ENCODE data around the gene PPP6R3. TPM values are rescaled to one million over a fixed set of nuclear protein-coding genes. Genes with fewer than 3 reads are reported as not detected.
"Not testable (repeated sequence)": the region's sequence is repeated elsewhere in the genome, so short reads cannot be mapped to it uniquely, and the experiment has no call there.

Gene PPP6R3
- total RNA-seq, 1 experiment from 2014 or later: 163 TPM

DNA sequence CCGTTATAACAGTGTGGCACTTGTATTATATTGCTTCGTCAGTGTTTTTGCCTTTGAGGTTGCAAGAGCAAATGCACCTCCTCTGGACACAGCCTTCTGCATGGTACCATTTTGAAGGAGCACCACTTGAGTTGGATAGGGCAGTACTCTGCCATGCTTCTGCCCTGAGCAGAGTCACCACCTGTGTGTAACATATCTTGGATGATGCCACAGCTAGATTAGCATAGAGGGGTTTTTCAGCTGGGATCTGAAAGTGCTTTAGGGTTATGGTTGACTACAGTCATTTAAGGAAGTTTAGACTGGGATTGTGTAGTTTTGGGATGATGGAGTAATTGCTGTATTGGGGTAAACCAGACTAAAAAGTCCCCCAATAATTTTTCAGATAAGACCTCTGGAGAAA, 78.8 kb downstream of the PPP6R3 start:
- peaks cover 17% of the 10 kb centered on the region for H3K36me3 ChIP-seq (ENCODE audit: control insufficient read depth, insufficient read depth, low read length)
- TF ChIP-seq, protein P1, sequence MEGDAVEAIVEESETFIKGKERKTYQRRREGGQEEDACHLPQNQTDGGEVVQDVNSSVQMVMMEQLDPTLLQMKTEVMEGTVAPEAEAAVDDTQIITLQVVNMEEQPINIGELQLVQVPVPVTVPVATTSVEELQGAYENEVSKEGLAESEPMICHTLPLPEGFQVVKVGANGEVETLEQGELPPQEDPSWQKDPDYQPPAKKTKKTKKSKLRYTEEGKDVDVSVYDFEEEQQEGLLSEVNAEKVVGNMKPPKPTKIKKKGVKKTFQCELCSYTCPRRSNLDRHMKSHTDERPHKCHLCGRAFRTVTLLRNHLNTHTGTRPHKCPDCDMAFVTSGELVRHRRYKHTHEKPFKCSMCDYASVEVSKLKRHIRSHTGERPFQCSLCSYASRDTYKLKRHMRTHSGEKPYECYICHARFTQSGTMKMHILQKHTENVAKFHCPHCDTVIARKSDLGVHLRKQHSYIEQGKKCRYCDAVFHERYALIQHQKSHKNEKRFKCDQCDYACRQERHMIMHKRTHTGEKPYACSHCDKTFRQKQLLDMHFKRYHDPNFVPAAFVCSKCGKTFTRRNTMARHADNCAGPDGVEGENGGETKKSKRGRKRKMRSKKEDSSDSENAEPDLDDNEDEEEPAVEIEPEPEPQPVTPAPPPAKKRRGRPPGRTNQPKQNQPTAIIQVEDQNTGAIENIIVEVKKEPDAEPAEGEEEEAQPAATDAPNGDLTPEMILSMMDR (IDR thresholded peaks at IDR 0.05): no peak
- TF ChIP-seq SIN3A (IDR thresholded peaks at IDR 0.05; ENCODE audit: borderline replicate concordance, insufficient read depth, low read depth, low read length) (no peak), POLR2AphosphoS5 (IDR thresholded peaks at IDR 0.05; ENCODE audit: low read depth, low read length) (no peak), TCF7L2 (IDR thresholded peaks at IDR 0.05; ENCODE audit: low read depth, low read length) (no peak)
- TF ChIP-seq, protein P2, sequence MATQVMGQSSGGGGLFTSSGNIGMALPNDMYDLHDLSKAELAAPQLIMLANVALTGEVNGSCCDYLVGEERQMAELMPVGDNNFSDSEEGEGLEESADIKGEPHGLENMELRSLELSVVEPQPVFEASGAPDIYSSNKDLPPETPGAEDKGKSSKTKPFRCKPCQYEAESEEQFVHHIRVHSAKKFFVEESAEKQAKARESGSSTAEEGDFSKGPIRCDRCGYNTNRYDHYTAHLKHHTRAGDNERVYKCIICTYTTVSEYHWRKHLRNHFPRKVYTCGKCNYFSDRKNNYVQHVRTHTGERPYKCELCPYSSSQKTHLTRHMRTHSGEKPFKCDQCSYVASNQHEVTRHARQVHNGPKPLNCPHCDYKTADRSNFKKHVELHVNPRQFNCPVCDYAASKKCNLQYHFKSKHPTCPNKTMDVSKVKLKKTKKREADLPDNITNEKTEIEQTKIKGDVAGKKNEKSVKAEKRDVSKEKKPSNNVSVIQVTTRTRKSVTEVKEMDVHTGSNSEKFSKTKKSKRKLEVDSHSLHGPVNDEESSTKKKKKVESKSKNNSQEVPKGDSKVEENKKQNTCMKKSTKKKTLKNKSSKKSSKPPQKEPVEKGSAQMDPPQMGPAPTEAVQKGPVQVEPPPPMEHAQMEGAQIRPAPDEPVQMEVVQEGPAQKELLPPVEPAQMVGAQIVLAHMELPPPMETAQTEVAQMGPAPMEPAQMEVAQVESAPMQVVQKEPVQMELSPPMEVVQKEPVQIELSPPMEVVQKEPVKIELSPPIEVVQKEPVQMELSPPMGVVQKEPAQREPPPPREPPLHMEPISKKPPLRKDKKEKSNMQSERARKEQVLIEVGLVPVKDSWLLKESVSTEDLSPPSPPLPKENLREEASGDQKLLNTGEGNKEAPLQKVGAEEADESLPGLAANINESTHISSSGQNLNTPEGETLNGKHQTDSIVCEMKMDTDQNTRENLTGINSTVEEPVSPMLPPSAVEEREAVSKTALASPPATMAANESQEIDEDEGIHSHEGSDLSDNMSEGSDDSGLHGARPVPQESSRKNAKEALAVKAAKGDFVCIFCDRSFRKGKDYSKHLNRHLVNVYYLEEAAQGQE (IDR thresholded peaks at IDR 0.05; ENCODE audit: insufficient read depth in 1 of 2, low read depth in 2 of 2, low read length in 1 of 2): no peak
- intact Hi-C loops (cut with micrococcal nuclease; ENCODE audit: unreplicated experiment): no loop called here
- ATAC-seq (no peak), DNase-seq (ENCODE audit: low read depth, low spot score) (no peak)
- BruUV-seq (replicated peaks): no TSS peak
- H3K9me3 ChIP-seq (ENCODE audit: control insufficient read depth, insufficient read depth, low read depth, low read length): no peaks in the 10 kb centered on the region
- no peaks in the 10 kb centered on the region for H3K27me3 ChIP-seq (ENCODE audit: control insufficient read depth, insufficient read depth, low read length)
- H3K4me1 ChIP-seq (ENCODE audit: control insufficient read depth, insufficient read depth, low read length): no peaks in the 10 kb centered on the region
- ChIA-PET POLR2A (no interaction called here), CTCF (no interaction called here)
- no peak overlapping the region for H3K27ac ChIP-seq (ENCODE audit: low read length)
- in situ Hi-C loops (cut with HindIII; ENCODE audit: low pct_unique_long_range_greater_than_20kb, low sequenced_read_pairs): no loop called here
- H3K4me3 ChIP-seq (ENCODE audit: low read depth in 2 of 2, low read length in 2 of 2): no peak overlapping the region

DNA sequence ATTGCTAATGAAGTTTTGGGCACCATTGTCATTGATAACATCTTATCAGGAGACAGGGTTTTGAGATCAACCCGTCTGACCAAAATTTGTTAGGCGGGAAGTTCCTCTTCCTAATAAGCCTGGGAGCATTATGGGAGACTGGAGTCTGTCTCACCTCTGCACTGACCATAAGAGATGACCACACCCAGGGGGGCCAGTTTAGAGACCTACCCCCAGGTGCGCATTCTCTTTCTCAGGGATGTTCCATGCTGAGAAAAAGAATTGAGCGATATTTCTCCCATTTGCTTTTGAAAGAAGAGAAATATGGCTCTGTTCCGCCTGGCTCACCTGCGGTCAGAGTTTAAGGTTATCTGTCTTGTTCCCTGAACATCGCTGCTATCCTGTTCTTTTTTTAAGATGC, 80.0 kb downstream of the PPP6R3 start:
- peaks cover 22% of the 10 kb centered on the region for H3K36me3 ChIP-seq (ENCODE audit: control insufficient read depth, insufficient read depth, low read length)
- CTCF ChIA-PET; H3K4me3 ChIP-seq (ENCODE audit: low read depth in 2 of 2, low read length in 2 of 2); H3K9me3 ChIP-seq (ENCODE audit: control insufficient read depth, insufficient read depth, low read depth, low read length); intact Hi-C loops (cut with micrococcal nuclease; ENCODE audit: unreplicated experiment); POLR2A ChIA-PET; H3K27ac ChIP-seq (ENCODE audit: low read length); BruUV-seq (replicated peaks); DNase-seq (ENCODE audit: low read depth, low spot score); H3K27me3 ChIP-seq (ENCODE audit: control insufficient read depth, insufficient read depth, low read length); H3K4me1 ChIP-seq (ENCODE audit: control insufficient read depth, insufficient read depth, low read length); ATAC-seq; in situ Hi-C loops (cut with HindIII; ENCODE audit: low pct_unique_long_range_greater_than_20kb, low sequenced_read_pairs): not testable (repeated sequence)

DNA sequence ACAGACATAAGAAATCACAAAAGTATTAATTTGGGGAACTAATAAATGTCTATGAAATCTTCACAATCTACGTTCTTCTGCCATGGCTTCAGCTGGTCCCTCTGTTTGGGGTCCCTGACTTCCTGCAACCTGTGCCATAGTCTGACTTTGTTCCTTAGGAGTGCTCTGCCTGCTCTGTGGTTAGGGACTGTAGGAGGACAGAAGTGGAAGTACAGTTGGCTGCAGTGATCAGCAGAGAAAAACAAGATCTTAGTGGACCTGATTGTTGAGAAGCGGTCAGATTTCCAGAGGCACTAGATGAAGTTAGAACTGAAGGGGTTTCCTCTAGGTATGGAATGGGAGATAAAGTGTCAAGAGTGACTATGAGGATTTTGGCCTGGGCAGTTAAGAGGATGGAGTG, 80.6 kb downstream of the PPP6R3 start:
- no peak overlapping the region for H3K4me3 ChIP-seq (ENCODE audit: low read depth in 2 of 2, low read length in 2 of 2)
- no peak overlapping the region for H3K27ac ChIP-seq (ENCODE audit: low read length)
- ATAC-seq: no peak
- intact Hi-C loops (cut with micrococcal nuclease; ENCODE audit: unreplicated experiment): no loop called here
- TF ChIP-seq POLR2AphosphoS5 (IDR thresholded peaks at IDR 0.05; ENCODE audit: low read depth, low read length): no peak
- TF ChIP-seq TCF7L2 (IDR thresholded peaks at IDR 0.05; ENCODE audit: low read depth, low read length): no peak
- TF ChIP-seq, protein P2 (IDR thresholded peaks at IDR 0.05; ENCODE audit: insufficient read depth in 1 of 2, low read depth in 2 of 2, low read length in 1 of 2): no peak
- no peak for TF ChIP-seq SIN3A (IDR thresholded peaks at IDR 0.05; ENCODE audit: borderline replicate concordance, insufficient read depth, low read depth, low read length)
- TF ChIP-seq, protein P1 (IDR thresholded peaks at IDR 0.05): no peak
- ChIA-PET CTCF (no interaction called here), POLR2A (no interaction called here)
- no peaks in the 10 kb centered on the region for H3K4me1 ChIP-seq (ENCODE audit: control insufficient read depth, insufficient read depth, low read length)
- no peaks in the 10 kb centered on the region for H3K27me3 ChIP-seq (ENCODE audit: control insufficient read depth, insufficient read depth, low read length)
- peaks cover 27% of the 10 kb centered on the region for H3K36me3 ChIP-seq (ENCODE audit: control insufficient read depth, insufficient read depth, low read length)
- no peak for DNase-seq (ENCODE audit: low read depth, low spot score)
- no peaks in the 10 kb centered on the region for H3K9me3 ChIP-seq (ENCODE audit: control insufficient read depth, insufficient read depth, low read depth, low read length)
- in situ Hi-C loops (cut with HindIII; ENCODE audit: low pct_unique_long_range_greater_than_20kb, low sequenced_read_pairs): no loop called here
- TSS peak; percentile 8 for BruUV-seq (replicated peaks)

Measured in Panc1 (cell line).